PC-3 (cell line): Measurements from ENCODE around the gene EHHADH.

Experiments used
- CTCF ChIP-seq: fragments of 300-600 bp; sonication (generic); conservative IDR thresholded peaks from 2 replicates; pipeline ENCODE4 v1.5.1; 2017; ENCODE audit warnings: antibody characterized with exemption, low read depth, mild to moderate bottlenecking, low read length
- EZH2 ChIP-seq: fragments of 300-600 bp; sonication (generic); IDR thresholded peaks from one replicate; pipeline ENCODE4 v1.6.1; 2017; ENCODE audit warnings: antibody characterized with exemption, mild to moderate bottlenecking, low read length; ENCODE audit not compliant: unreplicated experiment
- EZH2phosphoT487 ChIP-seq: fragments of 300-600 bp; sonication (generic); IDR thresholded peaks from 2 replicates; pipeline ENCODE4 v1.6.1; 2018; ENCODE audit warnings: mild to moderate bottlenecking, antibody characterized with exemption, low read length, borderline replicate concordance

- TF ChIP-seq CTCF (no peak), EZH2 (no peak), EZH2phosphoT487 (no peak)
These were observed at the start of gene EHHADH for GRCh38 chr3:185253645-185254410.
